ENCODE measurements around the gene CCDC106.
A peak's percentile ranks its signal among the peaks of the same experiment; 100 is the strongest.

The CCDC106 gene

DNA sequence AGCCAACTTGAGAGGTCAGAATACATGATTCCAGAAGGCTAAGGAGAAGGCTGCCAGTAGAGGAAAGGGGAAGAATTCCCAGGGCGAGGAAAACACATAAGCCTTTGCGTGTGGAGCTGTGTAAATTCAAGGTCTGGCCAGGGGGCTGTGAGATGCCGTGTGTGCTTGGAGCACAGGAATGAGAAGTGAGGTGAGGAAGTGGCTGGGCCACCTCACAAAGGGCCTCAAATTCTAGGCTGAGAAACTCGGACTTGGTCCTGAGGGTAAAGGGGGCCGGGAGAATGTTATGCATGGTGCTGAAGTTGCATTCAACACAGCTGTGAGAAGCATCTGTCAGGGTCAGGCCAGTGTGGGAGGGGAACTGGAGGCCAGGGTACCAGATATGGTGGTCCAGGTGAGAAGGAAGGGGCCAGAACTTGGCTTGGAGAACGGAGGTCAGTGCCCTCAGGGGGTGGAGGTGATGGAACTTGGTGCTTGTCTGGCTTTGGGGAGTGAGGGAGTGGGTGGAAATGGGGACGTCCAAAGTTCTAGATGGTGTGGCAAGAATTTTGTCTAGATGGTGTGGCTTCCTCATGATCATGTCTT is 12.1 kb upstream of the CCDC106 start:
- DNase-seq = no peak

DNA sequence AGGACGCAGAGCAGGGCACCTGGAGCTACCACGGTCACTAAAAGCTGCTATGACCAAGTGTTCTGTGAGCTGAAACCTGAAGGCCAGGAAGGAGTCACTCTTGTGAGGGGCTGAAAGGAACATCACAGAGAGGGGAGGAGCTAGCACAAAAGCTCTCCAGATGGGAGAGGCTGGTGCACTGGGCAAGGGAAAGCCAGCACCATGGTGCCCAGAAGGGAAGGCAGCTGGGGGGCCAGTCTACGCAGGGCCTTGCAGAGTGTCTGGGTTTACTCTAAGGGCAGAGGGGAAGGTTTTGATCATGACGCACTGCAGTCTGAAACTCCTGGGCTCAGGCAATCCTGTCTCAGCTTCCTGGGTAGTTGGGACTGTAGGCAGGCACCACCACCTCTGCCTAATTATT is 11.3 kb upstream of the CCDC106 start:
- DNase-seq = no peak

DNA sequence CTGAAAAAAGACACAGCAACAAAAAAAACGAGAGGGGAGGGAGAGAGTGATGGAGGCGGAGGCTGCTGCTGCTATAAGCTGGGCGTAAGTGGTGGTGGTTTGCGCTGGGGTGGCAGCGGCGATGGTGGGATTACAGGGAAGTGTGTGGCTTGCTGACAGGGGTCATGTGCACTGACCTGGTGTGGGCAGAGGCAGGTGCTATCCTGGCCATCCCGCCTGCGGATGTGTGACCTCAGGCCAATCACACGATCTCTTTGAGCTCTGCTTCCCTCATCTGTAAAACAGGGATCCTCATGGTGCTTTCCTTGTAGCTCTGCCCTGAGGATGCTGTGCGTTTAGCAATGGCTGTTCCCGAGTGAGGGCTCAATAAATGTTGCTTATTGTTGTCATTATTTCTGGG is 10.5 kb upstream of the CCDC106 start:
- no peak for DNase-seq

DNA sequence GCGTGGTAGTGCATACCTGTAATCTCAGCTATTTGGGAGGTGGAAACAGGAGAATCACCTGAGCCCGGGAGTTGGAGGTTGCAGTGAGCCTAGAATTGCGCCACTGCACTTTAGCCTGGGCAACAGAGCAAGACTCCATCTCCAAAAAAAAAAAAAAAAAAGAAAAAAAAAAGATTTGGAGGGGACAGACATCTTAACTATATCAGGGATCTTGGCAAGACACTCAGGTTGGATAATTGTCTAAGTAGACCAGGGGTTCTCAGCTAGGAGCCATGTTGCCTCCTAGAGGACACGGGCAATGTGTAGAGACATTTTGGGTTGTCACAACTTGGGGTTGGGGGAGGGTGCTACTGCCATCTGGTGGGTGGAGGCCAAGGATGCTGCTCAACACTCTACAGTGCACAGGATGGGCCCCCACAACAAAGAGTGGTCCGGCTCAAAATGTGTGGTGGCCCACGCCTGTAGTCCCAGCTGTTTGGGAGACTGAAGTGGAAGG is 9.1 kb upstream of the CCDC106 start:
- no peak for DNase-seq

DNA sequence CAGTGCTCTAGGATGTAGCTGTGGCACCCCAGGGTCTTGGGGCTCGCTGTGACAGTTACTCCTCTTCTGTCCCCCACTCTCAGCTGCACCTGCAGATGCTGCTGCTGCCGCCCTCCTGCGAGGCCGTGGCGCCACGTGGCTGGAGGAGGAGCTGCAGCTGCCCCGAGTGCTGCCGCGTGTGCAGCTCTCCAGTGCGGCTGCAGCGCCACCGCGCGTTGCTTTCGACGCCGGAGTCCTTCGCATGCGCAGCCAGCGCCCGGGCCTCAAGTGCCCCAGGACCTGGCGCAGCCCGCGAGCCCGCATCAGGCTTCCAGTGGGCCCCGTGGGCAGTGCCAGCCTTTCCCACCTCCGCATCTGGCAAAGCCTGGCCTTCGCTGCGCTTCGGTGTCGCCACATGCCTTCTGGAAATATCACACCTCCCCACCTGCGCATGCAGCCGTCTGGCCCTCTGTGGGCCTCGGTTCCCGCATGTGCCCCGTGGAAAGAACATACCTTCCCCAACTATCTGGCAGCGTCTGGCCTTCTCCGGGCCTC is 7.9 kb upstream of the CCDC106 start:
- peak; percentile 85 for DNase-seq

DNA sequence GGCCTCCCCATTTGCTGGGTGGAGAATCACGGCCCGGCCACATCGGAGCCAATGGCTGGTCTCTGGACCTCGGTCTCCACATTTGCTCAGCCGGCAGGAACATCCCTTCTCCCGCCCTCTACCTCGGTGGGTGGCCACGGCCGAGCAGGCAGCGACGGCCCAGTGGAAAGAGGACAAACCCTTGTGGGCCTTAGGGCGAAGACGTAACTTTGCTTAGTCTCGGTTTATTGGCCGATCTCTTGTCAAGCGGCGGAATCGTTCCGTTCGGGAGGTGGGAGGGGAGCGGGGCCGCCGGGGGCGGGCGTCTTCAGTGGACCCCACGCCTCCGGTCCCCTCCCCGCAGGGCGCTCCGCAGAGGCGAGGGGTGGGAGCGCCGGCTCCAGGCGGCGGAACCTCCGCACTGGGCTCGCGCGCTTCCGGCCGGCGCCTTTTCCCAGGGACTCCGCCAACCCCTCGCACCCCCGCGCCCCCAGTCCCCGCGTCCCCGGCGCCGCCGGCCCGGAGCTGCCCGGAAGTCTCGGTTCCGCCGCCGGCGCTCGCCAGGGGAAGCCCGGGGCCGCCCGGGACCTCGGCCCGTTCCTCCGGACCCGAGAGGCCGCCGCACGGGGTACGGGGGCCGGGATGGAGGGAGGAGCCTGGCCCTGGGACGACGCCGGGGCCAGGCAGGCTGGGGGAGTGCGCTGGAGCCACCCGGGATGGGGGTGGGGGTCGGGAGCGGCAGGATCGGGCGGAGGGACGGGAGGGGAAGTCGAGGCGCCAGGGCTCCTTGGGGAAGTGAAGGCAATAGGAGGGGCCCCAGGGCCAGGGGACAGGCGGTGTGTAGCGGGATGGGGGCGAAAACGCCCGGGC is 7.2 kb upstream of the CCDC106 start, which contains the start of gene ZNF580:
ZNF580 (plus strand) TSS at position 426 of the 849 bp plus-strand sequence. CDS start 1,507 bp downstream, outside the sequence.
- DNase-seq = no peak

DNA sequence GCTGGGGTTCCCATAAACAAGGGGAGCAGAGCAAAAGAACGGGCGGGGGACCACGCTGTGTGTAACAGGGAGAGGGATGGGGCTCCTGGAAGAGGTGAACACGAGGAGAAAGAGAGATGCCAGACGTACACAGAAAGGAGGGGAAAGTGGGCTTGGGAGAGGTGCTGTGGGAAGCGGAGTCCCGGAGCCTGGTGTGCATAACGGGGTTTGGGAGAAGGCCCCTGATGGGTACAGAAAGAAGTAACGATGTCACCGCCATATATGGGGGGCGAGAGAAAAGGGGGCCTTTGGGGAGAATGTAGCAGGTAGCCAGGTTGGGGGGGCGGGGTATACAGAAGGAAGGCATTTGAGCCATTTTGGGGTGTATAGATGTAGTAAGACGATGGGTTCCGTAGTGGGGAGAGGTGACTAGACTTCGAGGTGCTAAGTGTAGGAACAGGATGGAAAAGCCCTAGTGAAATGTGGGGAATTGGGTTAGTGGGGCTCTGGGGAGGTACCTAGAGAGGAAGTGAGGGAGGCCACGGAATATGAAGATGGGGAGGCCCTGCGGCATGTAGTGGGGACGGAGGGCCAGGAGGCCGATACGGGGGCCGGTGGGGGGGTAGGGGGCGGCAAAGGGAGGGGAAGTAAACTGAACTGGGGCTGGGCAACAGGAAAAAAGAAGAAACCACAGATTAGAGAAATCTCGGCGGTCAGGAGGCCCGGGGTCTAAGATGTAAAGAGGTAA is 6.4 kb upstream of the CCDC106 start:
- DNase-seq = peak; percentile 60

DNA sequence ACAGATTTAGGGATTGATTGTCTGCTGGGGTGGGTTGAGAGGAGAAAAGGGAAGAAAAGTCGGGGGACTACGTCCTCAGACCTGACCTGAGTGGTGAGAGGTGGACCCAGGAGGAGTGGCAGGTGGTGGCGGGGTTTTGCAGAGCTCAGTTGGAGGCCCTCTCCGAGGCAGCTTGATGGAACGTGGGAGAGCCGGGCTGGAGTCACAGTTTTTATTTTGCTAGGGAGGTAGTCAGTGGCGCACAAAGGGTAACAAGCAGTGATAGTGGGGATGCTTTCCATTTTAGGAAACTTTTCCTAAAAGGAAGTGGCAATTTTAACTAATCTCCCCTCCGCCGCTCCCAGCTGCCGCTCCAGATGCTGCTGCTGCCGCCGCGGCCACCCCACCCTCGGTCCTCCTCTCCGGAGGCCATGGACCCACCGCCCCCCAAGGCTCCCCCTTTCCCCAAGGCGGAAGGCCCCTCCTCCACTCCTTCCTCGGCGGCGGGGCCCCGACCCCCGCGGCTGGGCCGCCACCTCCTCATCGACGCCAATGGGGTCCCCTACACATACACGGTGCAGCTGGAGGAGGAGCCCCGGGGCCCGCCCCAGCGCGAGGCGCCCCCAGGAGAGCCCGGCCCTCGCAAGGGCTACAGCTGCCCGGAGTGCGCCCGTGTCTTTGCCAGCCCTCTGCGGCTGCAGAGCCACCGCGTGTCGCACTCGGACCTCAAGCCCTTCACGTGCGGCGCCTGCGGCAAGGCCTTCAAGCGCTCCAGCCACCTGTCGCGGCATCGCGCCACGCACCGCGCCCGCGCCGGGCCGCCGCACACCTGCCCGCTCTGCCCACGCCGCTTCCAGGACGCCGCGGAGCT is 5.6 kb upstream of the CCDC106 start:
- DNase-seq = peak; percentile 68

DNA sequence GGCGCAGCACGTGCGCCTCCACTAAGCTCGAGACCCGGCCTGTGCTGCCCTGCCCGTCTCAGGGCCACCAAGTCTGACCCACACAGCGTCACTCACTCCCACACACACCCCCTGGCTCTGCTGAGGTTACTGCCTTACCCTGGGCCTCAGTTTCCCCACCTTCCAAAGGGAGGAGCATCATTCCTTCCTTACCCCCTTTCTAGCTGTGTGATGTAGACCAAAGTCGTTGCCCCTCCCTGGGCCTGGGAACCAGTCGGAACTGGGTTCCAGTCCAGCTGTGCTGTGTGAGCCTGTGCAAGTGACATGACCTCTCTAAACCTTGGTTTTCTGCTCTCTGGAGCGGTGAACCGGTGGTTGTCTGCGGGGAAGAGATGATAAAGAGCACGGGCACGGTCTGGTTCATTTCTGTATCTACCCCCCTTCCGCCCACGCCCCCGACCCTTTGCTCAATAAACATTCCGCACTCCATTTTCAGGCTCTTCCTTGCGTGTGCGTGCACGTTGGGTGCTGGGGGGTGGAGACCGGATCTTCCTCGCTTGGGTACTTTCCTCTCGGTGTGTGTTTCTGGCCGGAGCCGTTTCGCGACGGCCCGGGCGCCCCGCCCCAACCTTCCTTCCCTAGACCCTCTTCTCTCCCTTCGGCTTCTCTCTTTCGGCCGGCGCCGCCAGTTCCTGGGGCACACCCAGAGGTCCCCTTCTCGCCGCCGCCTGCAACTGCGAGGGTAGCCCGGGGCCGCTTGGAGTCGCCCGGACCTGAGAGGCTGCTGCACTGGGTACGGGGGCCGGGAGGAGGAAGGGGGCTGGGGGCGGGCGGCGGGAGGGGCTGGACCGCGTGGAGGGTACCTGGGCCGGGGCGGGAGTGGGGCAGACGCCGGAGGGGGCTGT is 4.8 kb upstream of the CCDC106 start, which contains the start of gene ZNF581:
ZNF581 (plus strand) TSS at position 647 of the 884 bp plus-strand sequence. CDS start 923 bp downstream, outside the sequence.
- DNase-seq = peak; percentile 87

DNA sequence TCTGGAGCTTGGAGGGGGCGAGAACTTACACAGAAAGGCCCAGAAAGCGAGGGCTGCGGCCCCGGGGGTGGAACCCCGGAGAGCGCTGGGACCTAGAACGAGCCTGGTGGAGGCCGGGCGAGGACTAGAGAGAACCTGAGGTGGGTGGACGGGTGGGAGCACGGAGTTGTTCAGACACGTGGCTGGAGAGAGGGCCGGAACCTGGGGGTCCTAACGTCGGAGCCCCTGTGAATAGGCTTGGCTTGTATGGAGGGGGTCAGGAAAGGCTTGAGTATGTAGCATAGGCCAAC is 4.2 kb upstream of the CCDC106 start:
- DNase-seq = no peak

DNA sequence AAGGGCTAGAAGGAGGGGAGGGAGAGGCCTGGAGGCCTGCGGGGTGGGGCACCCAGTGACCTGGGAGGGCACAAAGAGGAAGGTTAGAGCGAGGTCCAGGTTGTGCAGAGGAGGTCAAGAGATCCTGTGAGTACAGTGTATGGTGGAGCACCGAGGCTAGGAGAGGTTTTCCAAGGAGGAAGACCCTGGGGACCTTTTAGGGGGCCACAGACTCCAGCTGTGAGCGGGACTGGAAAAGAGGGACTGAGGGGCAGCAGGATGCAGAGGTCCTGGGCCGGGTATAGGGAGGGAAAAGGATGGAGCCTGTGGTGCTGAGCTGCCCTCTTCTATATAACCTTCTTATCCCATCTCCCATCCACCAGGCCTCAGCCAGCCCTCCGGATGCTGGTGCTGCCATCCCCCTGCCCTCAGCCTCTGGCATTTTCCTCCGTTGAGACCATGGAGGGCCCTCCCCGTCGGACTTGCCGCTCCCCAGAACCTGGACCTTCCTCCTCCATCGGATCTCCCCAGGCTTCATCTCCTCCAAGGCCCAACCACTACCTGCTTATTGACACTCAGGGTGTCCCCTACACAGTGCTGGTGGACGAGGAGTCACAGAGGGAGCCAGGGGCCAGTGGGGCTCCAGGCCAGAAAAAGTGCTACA is 3.7 kb upstream of the CCDC106 start:
- DNase-seq = no peak

DNA sequence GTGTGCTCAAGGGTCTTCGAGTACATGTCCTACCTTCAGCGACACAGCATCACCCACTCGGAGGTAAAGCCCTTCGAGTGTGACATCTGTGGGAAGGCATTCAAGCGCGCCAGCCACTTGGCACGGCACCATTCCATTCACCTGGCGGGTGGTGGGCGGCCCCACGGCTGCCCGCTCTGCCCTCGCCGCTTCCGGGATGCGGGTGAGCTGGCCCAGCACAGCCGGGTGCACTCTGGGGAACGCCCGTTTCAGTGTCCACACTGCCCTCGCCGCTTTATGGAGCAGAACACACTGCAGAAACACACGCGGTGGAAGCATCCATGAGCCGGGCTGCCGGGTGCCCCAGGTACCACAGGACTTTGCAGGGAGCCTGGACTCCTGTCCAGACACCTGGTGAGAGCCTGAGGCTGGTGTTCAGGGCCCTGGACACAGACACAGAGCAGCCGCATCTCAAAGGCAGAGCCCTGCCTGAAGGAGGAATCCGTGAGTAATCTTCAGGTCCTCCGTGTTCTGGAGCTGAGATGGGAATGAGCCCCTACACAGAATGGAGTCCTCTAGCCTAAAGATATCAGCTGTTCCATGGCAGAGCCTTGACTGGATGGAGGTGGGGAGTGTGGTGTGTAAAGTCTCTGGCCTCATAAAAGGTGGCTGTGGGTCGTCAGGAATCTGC is 3.0 kb upstream of the CCDC106 start:
- DNase-seq = no peak

DNA sequence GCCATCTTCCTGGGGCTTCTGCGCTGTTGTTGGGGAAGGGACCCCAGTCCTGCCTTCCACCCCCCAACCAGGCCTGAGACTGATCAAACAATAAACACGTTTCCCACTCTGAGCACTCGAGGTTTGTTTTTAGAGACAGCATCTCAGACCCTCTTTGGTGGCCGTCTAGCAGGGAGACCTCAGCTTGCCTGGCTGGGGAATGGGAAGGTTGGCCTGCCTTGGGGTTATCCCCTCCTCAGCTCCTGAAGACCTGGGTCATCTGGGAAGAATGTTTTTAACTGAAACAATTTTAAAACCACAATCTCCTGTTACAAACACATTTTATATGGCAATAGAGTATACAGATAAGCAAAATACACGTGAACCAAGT is 2.5 kb upstream of the CCDC106 start:
- no peak for DNase-seq

DNA sequence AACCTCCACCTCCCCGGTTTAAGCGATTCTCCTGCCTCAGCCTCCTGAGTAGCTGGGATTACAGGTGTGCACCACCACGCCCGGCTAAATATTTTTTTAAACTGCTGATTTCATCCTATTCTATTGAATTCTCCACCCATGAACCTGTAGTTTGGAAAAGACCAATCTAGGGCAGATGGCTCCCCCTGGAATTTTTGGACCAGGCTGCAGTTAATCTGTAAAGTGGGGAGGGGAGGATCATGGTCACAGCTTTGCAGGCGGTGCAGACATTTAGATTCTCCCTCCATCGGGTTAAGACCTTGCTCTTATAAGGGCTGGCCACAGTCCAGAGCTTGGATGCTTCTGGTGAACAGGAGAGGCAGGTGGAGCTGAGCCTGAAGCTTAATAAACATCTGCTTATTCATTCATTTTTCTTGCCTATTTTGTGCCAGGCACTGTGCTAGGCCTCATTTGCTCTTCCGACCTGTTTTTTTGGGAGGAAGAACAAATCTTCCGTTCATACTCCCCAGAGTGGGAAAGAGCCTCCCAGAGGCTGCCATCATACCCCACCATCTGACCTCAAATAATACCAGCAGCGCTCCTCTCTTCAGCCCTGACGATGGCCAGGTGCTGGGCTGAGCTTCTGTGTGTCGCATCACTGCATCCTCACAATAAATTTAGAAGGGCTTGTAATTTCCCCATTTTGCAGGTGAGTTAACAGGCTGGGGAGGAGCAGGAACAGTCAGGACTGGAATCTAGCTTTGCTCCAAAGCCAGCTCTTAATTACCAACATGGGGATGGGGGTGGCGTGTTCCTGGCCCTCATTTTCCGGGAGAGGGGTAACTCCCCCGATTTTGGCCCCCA is 902 bp upstream of the CCDC106 start:
- no peak for DNase-seq

DNA sequence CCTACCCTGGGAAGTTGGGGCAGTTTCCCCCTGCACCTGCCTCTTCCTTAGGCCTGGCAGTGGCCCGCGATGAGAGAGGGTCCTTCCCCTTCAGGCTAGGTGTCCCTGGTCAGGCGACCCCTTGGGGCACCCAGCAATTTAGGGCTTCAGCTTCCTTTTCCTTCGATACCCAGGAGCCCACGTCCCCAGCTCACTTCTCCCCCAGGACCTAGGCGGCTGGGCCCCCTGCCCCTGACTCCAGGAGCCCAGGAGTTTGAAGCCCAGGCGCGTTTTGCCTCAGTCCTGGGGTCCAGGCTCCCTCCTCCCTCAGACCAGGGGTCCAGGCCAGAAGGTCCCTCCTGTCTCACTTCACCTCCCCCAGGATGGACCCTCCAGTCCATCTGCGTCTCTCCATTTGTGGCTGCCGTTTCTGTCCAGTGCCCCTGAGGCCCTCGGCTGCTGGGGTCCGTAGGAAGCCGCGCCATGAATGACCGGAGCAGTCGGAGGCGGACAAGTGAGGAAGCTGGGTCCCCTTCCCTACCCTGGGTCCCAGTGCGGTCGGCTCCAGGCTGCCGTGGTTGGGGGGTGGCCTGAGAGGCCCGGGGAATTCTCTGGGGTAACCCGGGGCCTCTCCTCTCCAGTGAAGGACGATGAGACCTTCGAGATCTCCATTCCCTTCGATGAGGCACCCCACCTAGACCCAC is 714 bp downstream of the CCDC106 start:
- peak; percentile 66 for DNase-seq

DNA sequence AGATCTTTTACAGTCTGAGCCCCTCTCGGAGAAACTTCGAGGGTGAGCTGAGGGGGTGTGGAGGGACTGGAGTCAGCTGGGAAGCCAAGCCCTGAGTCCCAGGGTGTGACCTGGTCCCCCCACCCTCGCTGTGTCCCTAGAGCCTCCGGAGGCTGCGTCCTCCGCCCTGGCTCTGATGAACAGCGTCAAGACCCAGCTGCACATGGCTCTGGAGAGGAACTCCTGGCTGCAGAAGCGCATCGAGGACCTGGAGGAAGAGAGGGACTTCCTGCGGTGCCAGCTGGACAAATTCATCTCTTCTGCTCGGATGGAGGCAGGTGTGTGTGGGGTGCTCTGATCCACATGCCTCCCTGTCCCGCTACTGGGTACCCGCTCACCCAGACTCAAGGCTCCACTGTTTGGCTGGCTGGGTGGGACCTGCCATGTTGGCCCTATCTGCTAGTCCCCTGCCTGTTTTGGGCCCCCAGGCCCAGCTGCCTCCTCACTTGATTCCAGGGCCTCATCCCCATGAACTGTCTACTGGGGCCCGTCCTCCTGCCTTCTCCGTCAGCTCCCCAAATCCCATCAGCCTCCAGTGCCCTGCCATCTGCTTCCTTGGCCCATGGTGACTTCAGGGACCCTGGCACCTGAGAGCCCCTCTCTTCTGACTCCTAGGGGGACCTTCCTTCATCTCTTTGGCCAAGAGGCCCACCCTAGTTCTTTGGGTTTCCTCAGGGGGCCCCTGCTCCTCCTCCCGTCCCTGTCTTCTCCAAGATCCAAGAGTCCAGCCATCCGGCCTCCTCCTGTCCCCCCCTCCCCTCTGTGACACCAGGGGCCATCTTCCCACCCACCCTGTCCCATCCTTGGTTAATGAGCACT is 1.5 kb downstream of the CCDC106 start:
- no peak for DNase-seq

DNA sequence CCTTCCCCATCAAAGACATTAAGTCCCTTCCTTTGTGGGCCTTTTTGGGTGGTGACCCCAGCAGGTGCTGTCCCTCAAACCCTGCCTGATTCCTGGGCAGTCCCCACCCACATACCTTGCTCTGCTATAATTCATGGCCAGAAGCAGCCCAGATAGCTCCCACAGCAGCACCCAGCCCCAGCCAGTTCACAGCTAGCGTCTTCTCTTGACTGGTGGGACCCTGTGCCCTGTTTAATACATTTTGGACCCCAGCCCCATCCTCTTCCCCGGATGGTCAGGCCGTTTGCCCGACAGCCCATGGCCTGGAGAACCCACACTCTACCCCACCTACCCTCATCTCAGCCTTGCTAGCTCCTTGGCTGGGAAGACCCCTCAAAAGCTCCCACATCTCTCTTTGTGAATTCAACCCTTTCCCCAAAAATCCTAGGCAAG is 2.1 kb downstream of the CCDC106 start:
- DNase-seq = no peak
